Measurements from ENCODE around the gene TWF2. TPM values are rescaled to one million over a fixed set of nuclear protein-coding genes. Genes with fewer than 3 reads are reported as not detected.
"Not testable (repeated sequence)": the region's sequence is repeated elsewhere in the genome, so short reads cannot be mapped to it uniquely, and the experiment has no call there.

TWF2 gene
- total RNA-seq, 1 experiment from 2014 or later = 61.1 TPM

GRCh38 chr3:52272831-52273230, 33.9 kb upstream of the TWF2 start:
- DNase-seq (ENCODE audit: low read depth in 1 of 2, low spot score in 2 of 2) = no peak
- H3K9me3 ChIP-seq (replicated peaks) = no peaks in the 10 kb centered on the region
- no peak overlapping the region for H3K27ac ChIP-seq
- no peaks in the 10 kb centered on the region for H3K27me3 ChIP-seq (replicated peaks)
- peaks cover 72% of the 10 kb centered on the region for H3K36me3 ChIP-seq
- peaks cover 25% of the 10 kb centered on the region for H3K4me1 ChIP-seq (replicated peaks)
- no peak overlapping the region for H3K4me3 ChIP-seq

GRCh38 chr3:52272172-52272571, 33.2 kb upstream of the TWF2 start:
- not testable (repeated sequence) for H3K27me3 ChIP-seq (replicated peaks); H3K9me3 ChIP-seq (replicated peaks); H3K4me3 ChIP-seq; H3K27ac ChIP-seq; DNase-seq (ENCODE audit: low read depth in 1 of 2, low spot score in 2 of 2)
- Histone ChIP-seq H3K4me1 (replicated peaks) (peaks cover 25% of the 10 kb centered on the region), H3K36me3 (peaks cover 78% of the 10 kb centered on the region)

DNA sequence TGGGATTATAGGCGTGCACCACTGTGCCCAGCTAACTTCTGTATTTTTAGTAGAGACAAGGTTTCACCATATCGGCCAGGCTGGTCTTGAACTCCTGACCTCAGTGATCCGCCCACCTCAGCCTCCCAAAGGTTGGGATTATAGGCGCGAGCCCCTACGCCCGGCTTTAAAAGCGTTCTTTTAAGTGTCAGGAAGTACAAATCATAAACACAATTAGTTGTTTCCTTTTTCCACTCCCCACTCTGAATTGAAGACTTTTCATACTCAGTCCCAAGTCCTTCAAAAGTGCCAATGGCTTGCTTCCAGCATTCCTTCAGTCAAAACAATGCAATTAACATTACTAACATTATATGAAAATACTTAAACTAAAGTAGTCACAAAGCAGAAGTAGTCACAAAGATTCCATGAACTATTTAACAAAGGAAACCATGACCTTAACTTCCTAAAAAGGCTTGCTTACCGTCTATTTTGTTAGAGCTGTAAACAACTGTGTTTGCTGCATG, 31.3 kb upstream of the TWF2 start:
- H3K9me3 ChIP-seq (replicated peaks) = no peaks in the 10 kb centered on the region
- H3K36me3 ChIP-seq = peaks cover 87% of the 10 kb centered on the region

GRCh38 chr3:52269776-52270175, 30.8 kb upstream of the TWF2 start:
- Histone ChIP-seq H3K9me3 (replicated peaks) (no peaks in the 10 kb centered on the region), H3K27me3 (replicated peaks) (no peaks in the 10 kb centered on the region), H3K4me3 (no peak overlapping the region), H3K4me1 (replicated peaks) (peaks cover 15% of the 10 kb centered on the region), H3K27ac (no peak overlapping the region), H3K36me3 (peaks cover 84% of the 10 kb centered on the region)
- DNase-seq (ENCODE audit: low read depth in 1 of 2, low spot score in 2 of 2) = no peak

More for the DNA sequence above, 31.3 kb upstream of the TWF2 start:
- peak in 1 of 2 experiments; percentile 37 for DNase-seq (ENCODE audit: low read depth in 1 of 2, low spot score in 2 of 2)
- H3K27ac ChIP-seq = no peak overlapping the region; the same call in 1 of the 2 replicates
- H3K4me1 ChIP-seq (replicated peaks) = peaks cover 16% of the 10 kb centered on the region
- H3K27me3 ChIP-seq (replicated peaks) = no peaks in the 10 kb centered on the region
- H3K4me3 ChIP-seq = no peak overlapping the region

- DNase-seq (ENCODE audit: low read depth in 1 of 2, low spot score in 2 of 2) = no peak
- Histone ChIP-seq H3K27ac (no peak overlapping the region), H3K9me3 (replicated peaks) (no peaks in the 10 kb centered on the region), H3K36me3 (peaks cover 88% of the 10 kb centered on the region), H3K4me1 (replicated peaks) (peaks cover 15% of the 10 kb centered on the region), H3K27me3 (replicated peaks) (no peaks in the 10 kb centered on the region), H3K4me3 (no peak overlapping the region)
Observed at GRCh38 chr3:52268036-52268435, 29.1 kb upstream of the TWF2 start.

GRCh38 chr3:52265387-52265786, 26.4 kb upstream of the TWF2 start:
- DNase-seq (ENCODE audit: low read depth in 1 of 2, low spot score in 2 of 2) = no peak
- peaks cover 94% of the 10 kb centered on the region for H3K36me3 ChIP-seq
- H3K9me3 ChIP-seq (replicated peaks) = no peaks in the 10 kb centered on the region
- H3K4me3 ChIP-seq = no peak overlapping the region
- H3K27ac ChIP-seq = no peak overlapping the region
- H3K27me3 ChIP-seq (replicated peaks) = no peaks in the 10 kb centered on the region
- peaks cover 7% of the 10 kb centered on the region for H3K4me1 ChIP-seq (replicated peaks)

DNA sequence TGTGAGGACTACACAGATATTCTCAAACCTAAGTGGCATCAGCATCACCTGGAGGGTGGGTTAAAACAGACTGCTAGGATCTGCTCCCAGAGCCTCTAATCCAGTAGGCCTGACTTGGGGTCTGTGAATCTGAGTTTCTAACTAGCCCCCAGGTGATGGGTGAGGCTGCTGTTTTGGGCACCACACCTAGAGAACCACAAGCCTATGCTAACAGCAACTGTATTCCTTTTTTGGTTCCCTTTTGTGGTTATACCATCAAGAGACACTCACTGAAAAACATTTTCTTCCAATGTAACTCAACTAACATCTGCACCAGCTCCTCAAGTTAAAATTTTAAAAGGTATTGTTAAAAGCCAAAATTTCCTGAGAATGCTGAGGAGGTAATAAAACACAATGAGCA, 23.5 kb upstream of the TWF2 start:
- peaks cover 96% of the 10 kb centered on the region for H3K36me3 ChIP-seq
- DNase-seq (ENCODE audit: low read depth in 1 of 2, low spot score in 2 of 2) = no peak
- 0 out of 2 replicates have a peak, but pooled peaks cover 4% of the 10 kb centered on the region for H3K4me1 ChIP-seq (replicated peaks)
- no peaks in the 10 kb centered on the region for H3K9me3 ChIP-seq (replicated peaks)
- H3K27me3 ChIP-seq (replicated peaks) = no peaks in the 10 kb centered on the region
- H3K4me3 ChIP-seq = no peak overlapping the region
- no peak overlapping the region for H3K27ac ChIP-seq

DNA sequence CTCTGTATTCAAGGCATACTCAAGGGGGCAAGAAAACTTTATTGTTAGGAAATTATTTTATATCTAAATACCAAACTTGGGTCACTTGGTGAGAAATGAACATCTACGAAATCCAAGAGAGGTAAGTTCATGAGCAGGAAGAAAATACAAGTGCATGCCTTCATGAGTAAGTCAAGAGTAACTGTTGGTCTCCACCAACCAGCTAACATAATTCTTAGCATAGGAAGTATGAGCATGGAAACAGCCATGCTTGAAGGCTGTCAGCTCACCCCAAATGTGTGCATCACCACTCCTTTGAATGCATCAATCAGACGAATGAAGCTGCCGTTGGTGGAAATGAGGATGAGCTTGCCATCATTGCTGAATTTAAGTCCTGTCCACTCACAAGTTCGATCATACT, 20.5 kb upstream of the TWF2 start:
- Histone ChIP-seq H3K27me3 (replicated peaks) (no peaks in the 10 kb centered on the region), H3K4me3 (no peak overlapping the region), H3K36me3 (peaks cover 99% of the 10 kb centered on the region), H3K9me3 (replicated peaks) (no peaks in the 10 kb centered on the region), H3K4me1 (replicated peaks) (0 out of 2 replicates have a peak, but pooled peaks cover 4% of the 10 kb centered on the region), H3K27ac (no peak overlapping the region)
- DNase-seq (ENCODE audit: low read depth in 1 of 2, low spot score in 2 of 2) = no peak

- no peak for DNase-seq (ENCODE audit: low read depth in 1 of 2, low spot score in 2 of 2)
- Histone ChIP-seq H3K4me1 (replicated peaks) (0 out of 2 replicates have a peak, but pooled peaks cover 4% of the 10 kb centered on the region), H3K27ac (no peak overlapping the region), H3K36me3 (peaks cover 99% of the 10 kb centered on the region), H3K9me3 (replicated peaks) (no peaks in the 10 kb centered on the region), H3K27me3 (replicated peaks) (no peaks in the 10 kb centered on the region), H3K4me3 (no peak overlapping the region)
Observed at GRCh38 chr3:52259035-52259434, 20.1 kb upstream of the TWF2 start.

DNA sequence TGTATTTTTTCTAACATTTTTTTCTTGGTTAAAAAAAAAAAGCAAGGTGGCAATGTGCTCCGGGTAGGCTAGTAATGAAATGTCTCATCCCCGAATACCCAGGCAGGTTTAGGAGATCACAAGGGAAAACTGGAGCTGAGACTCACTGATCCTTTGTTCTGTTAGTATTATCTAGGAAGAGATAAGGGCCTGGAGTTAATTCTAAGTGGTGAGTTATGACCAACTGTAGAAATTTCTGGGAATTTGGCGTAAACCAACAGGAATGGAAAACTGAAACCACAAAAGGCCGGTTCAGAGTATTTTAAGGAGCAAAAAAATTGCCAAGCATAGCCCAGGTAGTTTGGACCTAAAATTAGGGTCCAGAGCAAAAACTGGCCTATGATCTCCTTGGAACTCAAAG, 19.0 kb upstream of the TWF2 start:
- Histone ChIP-seq H3K27me3 (replicated peaks) (no peaks in the 10 kb centered on the region), H3K27ac (no peak overlapping the region), H3K9me3 (replicated peaks) (no peaks in the 10 kb centered on the region), H3K4me3 (no peak overlapping the region), H3K4me1 (replicated peaks) (0 out of 2 replicates have a peak, but pooled peaks cover 4% of the 10 kb centered on the region), H3K36me3 (peaks cover 99% of the 10 kb centered on the region)
- no peak for DNase-seq (ENCODE audit: low read depth in 1 of 2, low spot score in 2 of 2)

GRCh38 chr3:52256622-52257021, 17.7 kb upstream of the TWF2 start:
- Histone ChIP-seq H3K9me3 (replicated peaks) (no peaks in the 10 kb centered on the region), H3K27ac (no peak overlapping the region), H3K4me1 (replicated peaks) (0 out of 2 replicates have a peak, but pooled peaks cover 4% of the 10 kb centered on the region), H3K36me3 (peaks cover 96% of the 10 kb centered on the region), H3K27me3 (replicated peaks) (no peaks in the 10 kb centered on the region), H3K4me3 (no peak overlapping the region)
- no peak for DNase-seq (ENCODE audit: low read depth in 1 of 2, low spot score in 2 of 2)

DNA sequence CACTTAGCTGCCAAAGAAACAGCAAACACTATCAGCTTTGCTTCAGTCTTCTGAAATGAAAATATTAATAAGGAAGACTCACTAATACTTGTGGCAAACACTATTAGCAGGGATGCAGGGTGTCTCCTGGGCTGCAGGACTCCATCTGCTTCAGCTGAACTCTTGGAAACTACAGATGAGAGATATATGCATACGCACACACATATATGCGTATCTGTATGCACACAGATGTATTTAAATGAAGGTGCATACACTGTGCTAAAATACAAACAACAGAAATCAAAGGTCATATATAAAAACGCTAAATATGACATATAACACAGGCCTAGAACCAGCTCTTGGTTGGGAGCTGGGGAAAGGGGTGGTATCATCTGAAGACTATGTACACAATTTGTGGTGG, 17.2 kb upstream of the TWF2 start:
- H3K4me3 ChIP-seq = no peak overlapping the region
- H3K9me3 ChIP-seq (replicated peaks) = no peaks in the 10 kb centered on the region
- 0 out of 2 replicates have a peak, but pooled peaks cover 4% of the 10 kb centered on the region for H3K4me1 ChIP-seq (replicated peaks)
- no peaks in the 10 kb centered on the region for H3K27me3 ChIP-seq (replicated peaks)
- DNase-seq (ENCODE audit: low read depth in 1 of 2, low spot score in 2 of 2) = no peak
- peaks cover 96% of the 10 kb centered on the region for H3K36me3 ChIP-seq
- H3K27ac ChIP-seq = no peak overlapping the region

DNA sequence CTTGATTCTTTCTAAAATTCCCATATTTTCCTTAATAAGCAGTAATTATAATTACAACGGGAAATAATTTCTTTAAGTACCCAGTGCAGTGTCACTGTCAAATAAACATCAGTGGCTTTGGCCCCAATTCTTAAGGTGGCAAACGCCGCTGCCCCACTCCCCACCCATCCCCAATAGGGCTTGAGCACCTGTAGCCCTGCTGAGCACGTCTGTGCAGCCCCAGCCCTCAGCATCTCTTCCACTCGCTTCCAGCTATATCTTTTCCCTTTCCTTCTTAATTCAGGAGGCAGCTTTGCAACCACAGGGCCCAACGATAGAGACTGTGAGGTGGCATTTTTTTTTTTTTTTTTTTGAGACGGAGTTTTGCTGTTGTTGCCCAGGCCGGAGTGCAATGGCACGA, 15.7 kb upstream of the TWF2 start:
- no peaks in the 10 kb centered on the region for H3K27me3 ChIP-seq (replicated peaks)
- H3K9me3 ChIP-seq (replicated peaks) = no peaks in the 10 kb centered on the region
- H3K27ac ChIP-seq = no peak overlapping the region
- H3K36me3 ChIP-seq = peaks cover 92% of the 10 kb centered on the region
- 0 out of 2 replicates have a peak, but pooled peaks cover 4% of the 10 kb centered on the region for H3K4me1 ChIP-seq (replicated peaks)
- DNase-seq (ENCODE audit: low read depth in 1 of 2, low spot score in 2 of 2) = no peak
- H3K4me3 ChIP-seq = no peak overlapping the region

DNA sequence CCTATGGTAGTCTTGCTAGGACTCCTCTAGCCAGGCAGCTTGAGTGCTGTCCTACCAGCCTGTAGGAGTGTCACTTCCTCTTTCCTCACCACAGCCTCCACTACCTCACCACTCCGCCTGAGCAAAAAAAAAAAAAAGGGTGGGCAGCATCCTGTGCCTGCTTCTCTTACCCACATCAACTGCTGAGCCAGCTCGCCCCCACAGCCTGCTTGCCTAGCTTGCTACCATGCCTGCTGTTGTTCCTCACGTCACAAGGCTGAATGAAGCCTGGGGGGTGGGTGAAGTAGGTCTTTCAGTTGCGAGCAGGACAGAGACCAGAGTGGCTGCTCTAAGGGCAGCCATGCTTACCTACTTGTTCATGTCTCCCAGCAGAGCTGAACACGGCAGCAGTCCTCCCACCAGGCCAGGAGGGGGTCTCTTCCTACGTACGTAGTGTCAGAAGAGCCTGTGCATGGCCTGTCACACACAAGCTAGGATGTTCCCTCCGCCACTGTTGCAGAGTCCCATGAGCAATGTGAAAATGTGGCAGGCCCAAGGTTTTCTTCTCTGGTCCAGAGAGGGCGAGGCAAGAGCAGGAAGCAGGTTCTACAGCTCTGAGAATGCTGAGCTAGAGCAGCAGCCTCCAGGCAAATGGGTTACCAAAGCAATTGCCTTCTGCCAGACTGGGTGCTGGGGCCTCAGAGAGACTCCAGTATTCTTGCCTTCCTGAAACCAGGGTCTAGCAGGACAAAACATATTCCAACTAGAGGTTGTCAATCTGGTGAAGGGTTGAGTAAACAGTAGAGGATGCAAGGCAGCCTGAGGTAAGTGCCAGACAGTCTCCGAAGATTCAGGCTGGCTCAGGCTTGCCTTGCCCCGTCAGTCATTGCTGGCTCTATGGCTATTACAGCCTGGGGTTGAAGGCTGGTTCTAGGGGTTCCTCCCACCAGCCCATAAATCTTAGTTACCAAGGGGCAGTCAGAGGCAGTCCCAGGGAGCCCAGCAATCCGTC, 14.7 kb upstream of the TWF2 start:
- Histone ChIP-seq H3K27ac (no peak overlapping the region), H3K27me3 (replicated peaks) (no peaks in the 10 kb centered on the region), H3K4me1 (replicated peaks) (no peaks in the 10 kb centered on the region), H3K9me3 (replicated peaks) (no peaks in the 10 kb centered on the region), H3K4me3 (no peak overlapping the region), H3K36me3 (peaks cover 92% of the 10 kb centered on the region)
- DNase-seq (ENCODE audit: low read depth in 1 of 2, low spot score in 2 of 2) = no peak
